WERI-Rb-1 (cell line): ENCODE results near the gene MACROD2.

ENCODE experiments used
- DNase-seq: peaks from one replicate; pipeline ENCODE4 v3.0.0-alpha.2; 2020
- H3K27ac ChIP-seq: fragments of 250-450 bp; sonication (Bioruptor Pico); 2 replicates; pipeline ENCODE4 v1.5.1; 2020; ENCODE audit warnings: mild to moderate bottlenecking, moderate library complexity
- H3K27me3 ChIP-seq: fragments of 250-450 bp; sonication (Bioruptor Pico); 2 replicates; pipeline ENCODE4 v1.5.1; 2021; ENCODE audit warnings: mild to moderate bottlenecking, low read depth, moderate library complexity; ENCODE audit not compliant: insufficient read depth, severe bottlenecking
- H3K36me3 ChIP-seq: fragments of 250-450 bp; sonication (Bioruptor Pico); 2 replicates; pipeline ENCODE4 v1.5.1; 2020; ENCODE audit warnings: mild to moderate bottlenecking, moderate library complexity
- H3K4me3 ChIP-seq: 2 replicates; pipeline ENCODE4 v1.5.1; 2011; ENCODE audit warnings: low read depth, mild to moderate bottlenecking, control low read depth, low read length
- H3K9me3 ChIP-seq: fragments of 250-450 bp; sonication (Bioruptor Pico); 2 replicates; pipeline ENCODE4 v1.5.1; 2021; ENCODE audit warnings: mild to moderate bottlenecking, moderate library complexity; ENCODE audit not compliant: severe bottlenecking
- TF ChIP-seq, protein P1 (sequence below): IDR thresholded peaks from 2 replicates; pipeline ENCODE4 v1.5.1; 2011; ENCODE audit warnings: low read depth, mild to moderate bottlenecking, control low read depth, inconsistent platforms, low read length

Gene MACROD2

DNA sequence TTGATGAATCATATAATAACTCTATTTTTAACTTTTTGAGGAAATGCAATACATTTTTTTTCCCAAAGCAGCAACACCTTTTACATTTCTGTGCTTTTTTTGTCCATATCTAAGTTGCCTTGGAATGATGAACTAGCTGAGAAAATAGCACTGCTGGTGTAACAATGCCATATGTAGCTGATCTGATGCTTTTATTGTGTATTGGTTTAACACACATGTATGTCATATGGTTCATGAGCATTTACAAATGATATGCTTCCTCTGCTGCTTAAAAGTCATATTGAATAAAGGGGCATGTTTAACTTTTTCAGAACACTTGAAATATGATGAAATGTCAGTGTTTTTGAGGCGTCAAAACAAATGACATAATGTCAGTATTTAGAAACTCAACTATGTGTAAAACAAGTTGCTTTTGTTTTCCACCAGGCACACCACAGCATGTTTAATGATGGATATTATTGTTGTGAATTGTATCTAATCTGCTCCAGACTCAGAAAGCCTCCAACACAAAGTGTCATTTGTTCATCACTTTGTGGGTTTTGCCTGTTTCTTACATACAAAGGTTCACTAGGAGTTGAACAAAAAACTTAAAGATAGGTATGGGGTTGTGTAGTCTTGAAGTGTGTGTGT, 1117.9 kb downstream of the MACROD2 start:
- Histone ChIP-seq H3K27ac (no peak overlapping the region), H3K27me3 (no peaks in the 10 kb centered on the region), H3K4me3 (no peak overlapping the region), H3K36me3 (no peaks in the 10 kb centered on the region), H3K9me3 (no peaks in the 10 kb centered on the region)
- TF ChIP-seq, protein P1, sequence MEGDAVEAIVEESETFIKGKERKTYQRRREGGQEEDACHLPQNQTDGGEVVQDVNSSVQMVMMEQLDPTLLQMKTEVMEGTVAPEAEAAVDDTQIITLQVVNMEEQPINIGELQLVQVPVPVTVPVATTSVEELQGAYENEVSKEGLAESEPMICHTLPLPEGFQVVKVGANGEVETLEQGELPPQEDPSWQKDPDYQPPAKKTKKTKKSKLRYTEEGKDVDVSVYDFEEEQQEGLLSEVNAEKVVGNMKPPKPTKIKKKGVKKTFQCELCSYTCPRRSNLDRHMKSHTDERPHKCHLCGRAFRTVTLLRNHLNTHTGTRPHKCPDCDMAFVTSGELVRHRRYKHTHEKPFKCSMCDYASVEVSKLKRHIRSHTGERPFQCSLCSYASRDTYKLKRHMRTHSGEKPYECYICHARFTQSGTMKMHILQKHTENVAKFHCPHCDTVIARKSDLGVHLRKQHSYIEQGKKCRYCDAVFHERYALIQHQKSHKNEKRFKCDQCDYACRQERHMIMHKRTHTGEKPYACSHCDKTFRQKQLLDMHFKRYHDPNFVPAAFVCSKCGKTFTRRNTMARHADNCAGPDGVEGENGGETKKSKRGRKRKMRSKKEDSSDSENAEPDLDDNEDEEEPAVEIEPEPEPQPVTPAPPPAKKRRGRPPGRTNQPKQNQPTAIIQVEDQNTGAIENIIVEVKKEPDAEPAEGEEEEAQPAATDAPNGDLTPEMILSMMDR = no peak
- DNase-seq = no peak

GRCh38 chr20:15119852-15120487, 1124.7 kb downstream of the MACROD2 start:
- TF ChIP-seq, protein P1 = no peak
- no peaks in the 10 kb centered on the region for H3K9me3 ChIP-seq
- H3K4me3 ChIP-seq = no peak overlapping the region
- DNase-seq = no peak
- H3K36me3 ChIP-seq = no peaks in the 10 kb centered on the region
- H3K27me3 ChIP-seq = no peaks in the 10 kb centered on the region
- H3K27ac ChIP-seq = no peak overlapping the region

DNA sequence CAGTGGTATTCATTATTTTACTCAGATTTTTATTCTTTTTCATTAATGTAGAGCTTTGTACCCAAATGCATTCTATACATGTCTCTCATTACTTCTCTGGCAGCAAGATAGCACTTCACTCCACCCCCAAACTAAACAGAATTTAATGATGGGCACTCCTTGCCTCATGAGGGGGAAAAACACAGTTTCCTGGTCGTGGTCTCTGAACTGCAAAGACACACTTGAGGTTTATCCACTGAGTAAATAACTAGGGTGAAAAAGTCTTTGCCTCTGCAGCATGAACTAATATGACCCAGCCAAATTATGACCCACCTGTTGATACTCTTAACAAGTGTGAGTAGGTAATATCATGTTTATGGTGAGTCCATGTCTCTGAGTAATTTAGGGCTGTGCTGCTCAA, 1127.3 kb downstream of the MACROD2 start:
- Histone ChIP-seq H3K27me3 (no peaks in the 10 kb centered on the region), H3K27ac (no peak overlapping the region), H3K9me3 (no peaks in the 10 kb centered on the region), H3K36me3 (no peaks in the 10 kb centered on the region), H3K4me3 (no peak overlapping the region)
- TF ChIP-seq, protein P1 = no peak
- DNase-seq = no peak

- Histone ChIP-seq H3K9me3 (no peaks in the 10 kb centered on the region), H3K36me3 (no peaks in the 10 kb centered on the region), H3K4me3 (no peak overlapping the region), H3K27ac (no peak overlapping the region), H3K27me3 (no peaks in the 10 kb centered on the region)
- DNase-seq = no peak
- TF ChIP-seq, protein P1 = no peak
Observed at GRCh38 chr20:15131176-15131575, 1135.9 kb downstream of the MACROD2 start.

- TF ChIP-seq, protein P1 = no peak
- no peak overlapping the region for H3K4me3 ChIP-seq
- DNase-seq = no peak
- no peaks in the 10 kb centered on the region for H3K36me3 ChIP-seq
- H3K9me3 ChIP-seq = no peaks in the 10 kb centered on the region
- no peak overlapping the region for H3K27ac ChIP-seq
- no peaks in the 10 kb centered on the region for H3K27me3 ChIP-seq
Observed at GRCh38 chr20:15138548-15139126, 1143.3 kb downstream of the MACROD2 start.
